Measurements from ENCODE around the gene RPS19BP1. TPM values are rescaled to one million over a fixed set of nuclear protein-coding genes. Genes with fewer than 3 reads are reported as not detected.

The RPS19BP1 gene
- total RNA-seq, 1 experiment from 2014 or later, result 102 TPM

GRCh38 chr22:39537975-39538374, 5.4 kb upstream of the RPS19BP1 start:
- no peak for ATAC-seq
- POLR2A ChIA-PET, result no interaction called here
- DNase-seq (ENCODE audit: low spot score), result no peak
- Mint-ChIP-seq H3K27ac (no peak overlapping the region), H3K4me3 (no peak overlapping the region), H3K4me1 (peaks cover 31% of the 10 kb centered on the region), H3K9me3 (no peaks in the 10 kb centered on the region), H3K27me3 (ENCODE audit: low read depth) (peaks cover 3% of the 10 kb centered on the region; the same call in 1 of the 2 replicates), H3K36me3 (no peaks in the 10 kb centered on the region)
- TF ChIP-seq CBFB (CRISPR knock-in tag; IDR thresholded peaks at IDR 0.05; ENCODE audit: low read depth) (no peak), FOXK1 (CRISPR knock-in tag; IDR thresholded peaks at IDR 0.05) (no peak), ZNF219 (CRISPR knock-in tag; IDR thresholded peaks at IDR 0.05; ENCODE audit: borderline replicate concordance) (no peak), OVOL2 (CRISPR knock-in tag; IDR thresholded peaks at IDR 0.05; ENCODE audit: borderline replicate concordance) (no peak), TP53 (CRISPR knock-in tag; IDR thresholded peaks at IDR 0.05) (no peak), ATF1 (CRISPR knock-in tag; IDR thresholded peaks at IDR 0.05) (no peak), ETV6 (CRISPR knock-in tag; IDR thresholded peaks at IDR 0.05) (no peak), ATF6 (CRISPR knock-in tag; IDR thresholded peaks at IDR 0.05) (no peak), ZNF121 (CRISPR knock-in tag; IDR thresholded peaks at IDR 0.05) (no peak), HMGXB4 (CRISPR knock-in tag; IDR thresholded peaks at IDR 0.05) (no peak), TCF7 (CRISPR knock-in tag; IDR thresholded peaks at IDR 0.05; ENCODE audit: low read depth) (no peak), SP1 (CRISPR knock-in tag; conservative IDR thresholded peaks at IDR 0.05) (no peak), HMGA2 (CRISPR knock-in tag; IDR thresholded peaks at IDR 0.05) (no peak)
- TF ChIP-seq, protein P1, sequence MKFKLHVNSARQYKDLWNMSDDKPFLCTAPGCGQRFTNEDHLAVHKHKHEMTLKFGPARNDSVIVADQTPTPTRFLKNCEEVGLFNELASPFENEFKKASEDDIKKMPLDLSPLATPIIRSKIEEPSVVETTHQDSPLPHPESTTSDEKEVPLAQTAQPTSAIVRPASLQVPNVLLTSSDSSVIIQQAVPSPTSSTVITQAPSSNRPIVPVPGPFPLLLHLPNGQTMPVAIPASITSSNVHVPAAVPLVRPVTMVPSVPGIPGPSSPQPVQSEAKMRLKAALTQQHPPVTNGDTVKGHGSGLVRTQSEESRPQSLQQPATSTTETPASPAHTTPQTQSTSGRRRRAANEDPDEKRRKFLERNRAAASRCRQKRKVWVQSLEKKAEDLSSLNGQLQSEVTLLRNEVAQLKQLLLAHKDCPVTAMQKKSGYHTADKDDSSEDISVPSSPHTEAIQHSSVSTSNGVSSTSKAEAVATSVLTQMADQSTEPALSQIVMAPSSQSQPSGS (CRISPR knock-in tag; IDR thresholded peaks at IDR 0.05; ENCODE audit: borderline replicate concordance, low read depth), result no peak
- TF ChIP-seq, protein P2, sequence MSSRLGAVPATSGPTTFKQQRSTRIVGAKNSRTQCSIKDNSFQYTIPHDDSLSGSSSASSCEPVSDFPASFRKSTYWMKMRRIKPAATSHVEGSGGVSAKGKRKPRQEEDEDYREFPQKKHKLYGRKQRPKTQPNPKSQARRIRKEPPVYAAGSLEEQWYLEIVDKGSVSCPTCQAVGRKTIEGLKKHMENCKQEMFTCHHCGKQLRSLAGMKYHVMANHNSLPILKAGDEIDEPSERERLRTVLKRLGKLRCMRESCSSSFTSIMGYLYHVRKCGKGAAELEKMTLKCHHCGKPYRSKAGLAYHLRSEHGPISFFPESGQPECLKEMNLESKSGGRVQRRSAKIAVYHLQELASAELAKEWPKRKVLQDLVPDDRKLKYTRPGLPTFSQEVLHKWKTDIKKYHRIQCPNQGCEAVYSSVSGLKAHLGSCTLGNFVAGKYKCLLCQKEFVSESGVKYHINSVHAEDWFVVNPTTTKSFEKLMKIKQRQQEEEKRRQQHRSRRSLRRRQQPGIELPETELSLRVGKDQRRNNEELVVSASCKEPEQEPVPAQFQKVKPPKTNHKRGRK (CRISPR knock-in tag; IDR thresholded peaks at IDR 0.05; ENCODE audit: borderline replicate concordance), result no peak
- TF ChIP-seq, protein P3, sequence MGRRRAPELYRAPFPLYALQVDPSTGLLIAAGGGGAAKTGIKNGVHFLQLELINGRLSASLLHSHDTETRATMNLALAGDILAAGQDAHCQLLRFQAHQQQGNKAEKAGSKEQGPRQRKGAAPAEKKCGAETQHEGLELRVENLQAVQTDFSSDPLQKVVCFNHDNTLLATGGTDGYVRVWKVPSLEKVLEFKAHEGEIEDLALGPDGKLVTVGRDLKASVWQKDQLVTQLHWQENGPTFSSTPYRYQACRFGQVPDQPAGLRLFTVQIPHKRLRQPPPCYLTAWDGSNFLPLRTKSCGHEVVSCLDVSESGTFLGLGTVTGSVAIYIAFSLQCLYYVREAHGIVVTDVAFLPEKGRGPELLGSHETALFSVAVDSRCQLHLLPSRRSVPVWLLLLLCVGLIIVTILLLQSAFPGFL (CRISPR knock-in tag; IDR thresholded peaks at IDR 0.05; ENCODE audit: borderline replicate concordance), result no peak
- CTCF ChIA-PET, result interaction anchor here (1.0 to 1.5 kb wide), 2 partner anchors 9 to 14 kb away, joined by 3 read pairs; no protein-coding TSS in a partner anchor

DNA sequence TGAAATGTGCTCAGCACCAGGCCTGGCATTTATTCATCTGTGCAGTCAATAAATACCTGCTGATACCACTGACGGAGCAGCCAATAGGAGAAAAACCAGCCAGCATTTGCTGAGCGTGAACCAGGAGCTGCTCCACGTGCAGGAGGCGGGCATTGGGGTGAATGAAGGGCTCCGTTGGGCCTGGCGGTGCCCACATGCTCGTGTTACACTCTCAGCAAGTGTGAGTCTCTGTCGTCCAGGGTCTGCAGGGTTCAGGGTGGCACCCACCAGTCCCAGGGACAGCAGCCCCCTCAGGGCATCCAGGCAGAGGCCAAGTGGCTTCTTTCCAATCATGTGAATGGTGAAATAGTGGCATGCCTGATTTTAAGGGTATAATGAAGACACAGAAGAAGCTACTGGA, 4.2 kb upstream of the RPS19BP1 start:
- POLR2A ChIA-PET, result no interaction called here

More for the DNA sequence above, 4.2 kb upstream of the RPS19BP1 start:
- Mint-ChIP-seq H3K27ac (no peak overlapping the region), H3K27me3 (ENCODE audit: low read depth) (peaks cover 3% of the 10 kb centered on the region; the same call in 1 of the 2 replicates), H3K4me1 (peaks cover 37% of the 10 kb centered on the region), H3K36me3 (peaks cover 4% of the 10 kb centered on the region; the same call in 1 of the 2 replicates), H3K9me3 (no peaks in the 10 kb centered on the region), H3K4me3 (no peak overlapping the region)
- CTCF ChIA-PET, result interaction anchor here (0.6 to 3.0 kb wide), 6 partner anchors 22 to 488 kb away, joined by 3 to 17 read pairs (median 5); partner anchors contain the start of gene MIEF1
- DNase-seq (ENCODE audit: low spot score) (no peak), ATAC-seq (no peak)
- TF ChIP-seq ZNF671 (CRISPR knock-in tag; IDR thresholded peaks at IDR 0.05) (no peak), CREM (CRISPR knock-in tag; IDR thresholded peaks at IDR 0.05) (no peak), FOXK1 (CRISPR knock-in tag; IDR thresholded peaks at IDR 0.05) (no peak), NFE2L1 (CRISPR knock-in tag; IDR thresholded peaks at IDR 0.05) (no peak), FOXJ3 (CRISPR knock-in tag; IDR thresholded peaks at IDR 0.05; ENCODE audit: borderline replicate concordance) (no peak), ERG (CRISPR knock-in tag; IDR thresholded peaks at IDR 0.05) (no peak), ETV6 (CRISPR knock-in tag; IDR thresholded peaks at IDR 0.05) (no peak), ZBTB43 (CRISPR knock-in tag; IDR thresholded peaks at IDR 0.05) (no peak), ZNF423 (CRISPR knock-in tag; IDR thresholded peaks at IDR 0.05) (no peak)

All from WTC11 (cell line).